ENCODE data around the gene SCLT1. TPM values are rescaled to one million over a fixed set of nuclear protein-coding genes. Genes with fewer than 3 reads are reported as not detected.

SCLT1 gene
- total and polyA plus RNA-seq, 2 of the 13 experiments (the other 11 are each of a cell fraction or from before 2014, with no cell fraction given): 1.5 to 8.7 TPM

DNA sequence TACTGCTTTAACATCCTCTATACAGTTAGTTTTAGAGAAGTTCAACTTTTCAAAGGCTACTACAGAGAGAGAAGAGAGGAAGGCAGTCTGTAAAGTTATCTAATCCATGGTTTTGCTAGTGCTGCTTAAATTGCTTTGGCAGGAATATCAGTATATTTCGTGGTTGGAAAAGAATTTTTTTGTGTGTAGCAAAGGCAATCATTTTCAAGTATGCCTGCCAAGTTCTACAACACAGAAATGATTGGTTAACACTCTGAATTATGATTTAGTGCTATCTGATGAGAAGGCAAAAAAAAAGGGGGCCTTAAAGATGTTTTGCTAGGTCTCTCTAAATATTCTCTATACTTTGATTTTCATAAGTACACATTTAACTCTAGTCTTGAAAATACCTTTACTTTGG lies 150.7 kb downstream of the SCLT1 start (continued):
- TF ChIP-seq MNT (IDR thresholded peaks at IDR 0.05) (no peak), PRDM4 (CRISPR knock-in tag; IDR thresholded peaks at IDR 0.05; ENCODE audit: borderline replicate concordance) (no peak), ZHX1 (CRISPR knock-in tag; IDR thresholded peaks at IDR 0.05; ENCODE audit: low read depth) (no peak), NFIB (CRISPR knock-in tag; IDR thresholded peaks at IDR 0.05; ENCODE audit: borderline replicate concordance) (no peak), ZNF550 (CRISPR knock-in tag; IDR thresholded peaks at IDR 0.05; ENCODE audit: borderline replicate concordance) (no peak)
- TF ChIP-seq, protein P1, sequence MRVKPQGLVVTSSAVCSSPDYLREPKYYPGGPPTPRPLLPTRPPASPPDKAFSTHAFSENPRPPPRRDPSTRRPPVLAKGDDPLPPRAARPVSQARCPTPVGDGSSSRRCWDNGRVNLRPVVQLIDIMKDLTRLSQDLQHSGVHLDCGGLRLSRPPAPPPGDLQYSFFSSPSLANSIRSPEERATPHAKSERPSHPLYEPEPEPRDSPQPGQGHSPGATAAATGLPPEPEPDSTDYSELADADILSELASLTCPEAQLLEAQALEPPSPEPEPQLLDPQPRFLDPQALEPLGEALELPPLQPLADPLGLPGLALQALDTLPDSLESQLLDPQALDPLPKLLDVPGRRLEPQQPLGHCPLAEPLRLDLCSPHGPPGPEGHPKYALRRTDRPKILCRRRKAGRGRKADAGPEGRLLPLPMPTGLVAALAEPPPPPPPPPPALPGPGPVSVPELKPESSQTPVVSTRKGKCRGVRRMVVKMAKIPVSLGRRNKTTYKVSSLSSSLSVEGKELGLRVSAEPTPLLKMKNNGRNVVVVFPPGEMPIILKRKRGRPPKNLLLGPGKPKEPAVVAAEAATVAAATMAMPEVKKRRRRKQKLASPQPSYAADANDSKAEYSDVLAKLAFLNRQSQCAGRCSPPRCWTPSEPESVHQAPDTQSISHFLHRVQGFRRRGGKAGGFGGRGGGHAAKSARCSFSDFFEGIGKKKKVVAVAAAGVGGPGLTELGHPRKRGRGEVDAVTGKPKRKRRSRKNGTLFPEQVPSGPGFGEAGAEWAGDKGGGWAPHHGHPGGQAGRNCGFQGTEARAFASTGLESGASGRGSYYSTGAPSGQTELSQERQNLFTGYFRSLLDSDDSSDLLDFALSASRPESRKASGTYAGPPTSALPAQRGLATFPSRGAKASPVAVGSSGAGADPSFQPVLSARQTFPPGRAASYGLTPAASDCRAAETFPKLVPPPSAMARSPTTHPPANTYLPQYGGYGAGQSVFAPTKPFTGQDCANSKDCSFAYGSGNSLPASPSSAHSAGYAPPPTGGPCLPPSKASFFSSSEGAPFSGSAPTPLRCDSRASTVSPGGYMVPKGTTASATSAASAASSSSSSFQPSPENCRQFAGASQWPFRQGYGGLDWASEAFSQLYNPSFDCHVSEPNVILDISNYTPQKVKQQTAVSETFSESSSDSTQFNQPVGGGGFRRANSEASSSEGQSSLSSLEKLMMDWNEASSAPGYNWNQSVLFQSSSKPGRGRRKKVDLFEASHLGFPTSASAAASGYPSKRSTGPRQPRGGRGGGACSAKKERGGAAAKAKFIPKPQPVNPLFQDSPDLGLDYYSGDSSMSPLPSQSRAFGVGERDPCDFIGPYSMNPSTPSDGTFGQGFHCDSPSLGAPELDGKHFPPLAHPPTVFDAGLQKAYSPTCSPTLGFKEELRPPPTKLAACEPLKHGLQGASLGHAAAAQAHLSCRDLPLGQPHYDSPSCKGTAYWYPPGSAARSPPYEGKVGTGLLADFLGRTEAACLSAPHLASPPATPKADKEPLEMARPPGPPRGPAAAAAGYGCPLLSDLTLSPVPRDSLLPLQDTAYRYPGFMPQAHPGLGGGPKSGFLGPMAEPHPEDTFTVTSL (CRISPR knock-in tag; IDR thresholded peaks at IDR 0.05; ENCODE audit: borderline replicate concordance): no peak

Measured in HepG2 (cell line).